AML-193 (cell line): Measurements from ENCODE around the gene ZNF823.
"Not testable (repeated sequence)": the region's sequence is repeated elsewhere in the genome, so short reads cannot be mapped to it uniquely, and the experiment has no call there.

Source experiments
- DNase-seq, 2 experiments: peaks; one replicate each; lab custom pipeline; 2025; lab: John Stamatoyannopoulos, UW

Gene ZNF823

GRCh38 chr19:11738746-11739620 lies at the start of gene ZNF823:
Gene ZNF823, minus strand, starts transcription at chr19:11738946. Its CDS starts 127 bp downstream, at chr19:11738819.
- DNase-seq, result peak; percentile 95 to 97

- no peak for DNase-seq
These were observed 48.8 kb upstream of the ZNF823 start for GRCh38 chr19:11787536-11787935.

GRCh38 chr19:11784356-11784755 lies 45.6 kb upstream of the ZNF823 start:
- no peak for DNase-seq

- DNase-seq, result no peak
These were observed 45.0 kb upstream of the ZNF823 start for GRCh38 chr19:11783767-11784166.

- no peak for DNase-seq
These were observed 42.7 kb upstream of the ZNF823 start for GRCh38 chr19:11781295-11782057.

- no peak for DNase-seq
These were observed 41.8 kb upstream of the ZNF823 start for GRCh38 chr19:11780431-11781020.

- not testable (repeated sequence) for DNase-seq
These were observed 37.9 kb upstream of the ZNF823 start for GRCh38 chr19:11776669-11777068.

- DNase-seq, result not testable (repeated sequence)
These were observed 32.8 kb upstream of the ZNF823 start for GRCh38 chr19:11771520-11771919.

GRCh38 chr19:11769995-11770394 lies 31.2 kb upstream of the ZNF823 start:
- no peak for DNase-seq

GRCh38 chr19:11767633-11768133 lies 28.9 kb upstream of the ZNF823 start:
- peak in 1 of 2 experiments; percentile 4 for DNase-seq

GRCh38 chr19:11766597-11767591 lies 28.1 kb upstream of the ZNF823 start, which contains the start of gene ZNF441:
Gene ZNF441, plus strand, starts transcription at chr19:11767000. Its CDS starts 194 bp downstream, at chr19:11767194.
- peak; percentile 90 to 94 for DNase-seq

- DNase-seq, result no peak
These were observed 24.9 kb upstream of the ZNF823 start for GRCh38 chr19:11763611-11764010.

- no peak for DNase-seq
These were observed 24.4 kb upstream of the ZNF823 start for GRCh38 chr19:11763117-11763516.

GRCh38 chr19:11759805-11760204 lies 21.1 kb upstream of the ZNF823 start:
- no peak for DNase-seq

GRCh38 chr19:11756965-11757364 lies 18.2 kb upstream of the ZNF823 start:
- no peak for DNase-seq

GRCh38 chr19:11754663-11755062 lies 15.9 kb upstream of the ZNF823 start:
- DNase-seq, result no peak

GRCh38 chr19:11752244-11752736 lies 13.5 kb upstream of the ZNF823 start:
- DNase-seq, result no peak

GRCh38 chr19:11749751-11750150 lies 11.0 kb upstream of the ZNF823 start:
- DNase-seq, result no peak

- no peak for DNase-seq
These were observed 8.5 kb upstream of the ZNF823 start for GRCh38 chr19:11747277-11747676.

GRCh38 chr19:11745869-11746268 lies 7.1 kb upstream of the ZNF823 start:
- no peak for DNase-seq
